Ammon's horn (tissue), 1 donor: ENCODE data around the gene SVIL.
"Not testable (repeated sequence)": the region's sequence is repeated elsewhere in the genome, so short reads cannot be mapped to it uniquely, and the experiment has no call there.

Experiments used
- DNase-seq: peaks from one replicate; pipeline ENCODE4 v3.0.0-alpha.2; 2016; ENCODE audit warnings: low spot score

The SVIL gene

GRCh38 chr10:29575098-29575455, 59.7 kb downstream of the SVIL start:
- DNase-seq: no peak

DNA sequence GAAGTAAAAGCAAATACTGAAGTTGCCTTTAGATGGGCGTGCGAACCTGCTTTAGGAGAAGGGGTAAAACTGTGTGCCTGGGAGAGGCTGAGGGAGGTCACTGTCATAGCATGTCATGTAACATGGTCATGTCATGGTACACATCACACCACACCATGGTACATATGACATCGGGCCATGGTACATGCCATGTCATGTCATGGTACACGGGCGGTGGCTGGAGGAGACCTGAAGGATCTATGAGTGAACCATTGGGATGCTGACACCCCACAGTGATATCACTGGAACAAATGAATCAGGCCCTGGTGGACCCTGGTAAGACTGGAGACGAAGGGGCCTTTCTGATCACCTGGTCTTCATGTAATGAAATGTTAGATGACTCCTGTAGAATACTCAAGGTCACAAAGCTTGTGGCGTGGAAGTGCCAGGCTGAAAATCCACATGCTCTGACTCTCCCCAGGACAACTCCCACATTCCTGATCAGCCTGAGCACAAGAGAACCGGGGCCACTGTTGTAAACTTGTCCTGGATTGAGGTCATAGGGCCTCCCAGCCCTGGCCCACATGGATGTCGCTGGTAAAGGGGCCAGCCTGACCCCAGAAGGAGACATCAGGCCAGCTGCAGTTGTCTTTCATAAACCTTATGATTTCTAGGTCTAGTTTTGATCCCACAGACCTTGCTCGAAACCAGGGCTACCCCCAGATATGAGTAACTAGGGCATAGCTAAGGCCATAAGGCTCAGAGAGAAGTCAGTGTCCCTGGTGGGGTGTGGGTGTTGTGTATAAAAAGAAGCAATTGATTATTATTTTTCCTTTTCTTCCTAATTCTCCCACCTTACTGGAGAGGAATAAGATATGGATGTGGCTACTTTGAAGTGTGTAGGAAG, 60.3 kb downstream of the SVIL start:
- not testable (repeated sequence) for DNase-seq

GRCh38 chr10:29570248-29570647, 64.5 kb downstream of the SVIL start:
- DNase-seq: not testable (repeated sequence)

DNA sequence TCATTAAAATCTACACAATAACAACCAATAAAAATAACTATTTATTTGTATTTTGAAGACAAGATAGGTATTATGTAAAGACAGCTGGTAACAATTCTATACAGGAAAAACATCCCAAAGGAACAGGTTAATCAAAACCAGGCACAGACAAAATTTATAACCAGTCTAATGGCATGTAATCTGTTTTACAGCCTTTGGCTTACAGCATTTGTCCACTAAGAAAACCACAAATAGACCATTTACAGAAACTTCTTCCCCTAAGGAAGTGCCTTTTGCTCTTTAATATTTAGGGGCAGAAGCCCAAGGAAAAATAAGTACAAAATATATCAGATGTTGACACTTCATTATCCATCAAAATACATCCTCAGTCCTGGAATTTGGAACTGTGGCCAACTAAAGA, 65.0 kb downstream of the SVIL start:
- no peak for DNase-seq

DNA sequence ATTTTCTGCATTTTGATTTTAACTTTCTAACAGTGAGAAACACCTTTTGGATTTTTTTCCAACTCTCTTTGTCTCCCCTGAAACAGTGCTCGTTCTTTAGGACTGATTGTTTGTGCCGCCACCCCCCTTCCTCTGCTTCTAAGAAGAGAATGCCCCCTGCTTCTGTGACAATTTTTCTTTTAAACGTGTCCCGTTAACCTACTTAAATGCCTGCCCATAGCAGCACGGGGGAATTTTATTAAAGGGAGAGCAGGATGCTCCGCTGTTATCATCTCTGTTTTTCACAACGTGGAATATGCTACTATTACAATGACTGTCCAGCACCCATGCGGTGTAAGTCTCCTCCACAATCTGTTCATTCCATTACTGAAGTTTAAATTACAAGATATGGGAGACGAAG, 67.8 kb downstream of the SVIL start:
- no peak for DNase-seq

- not testable (repeated sequence) for DNase-seq
These were observed 68.6 kb downstream of the SVIL start for GRCh38 chr10:29566209-29566608.

- DNase-seq: no peak
These were observed 71.2 kb downstream of the SVIL start for GRCh38 chr10:29563420-29564035.

DNA sequence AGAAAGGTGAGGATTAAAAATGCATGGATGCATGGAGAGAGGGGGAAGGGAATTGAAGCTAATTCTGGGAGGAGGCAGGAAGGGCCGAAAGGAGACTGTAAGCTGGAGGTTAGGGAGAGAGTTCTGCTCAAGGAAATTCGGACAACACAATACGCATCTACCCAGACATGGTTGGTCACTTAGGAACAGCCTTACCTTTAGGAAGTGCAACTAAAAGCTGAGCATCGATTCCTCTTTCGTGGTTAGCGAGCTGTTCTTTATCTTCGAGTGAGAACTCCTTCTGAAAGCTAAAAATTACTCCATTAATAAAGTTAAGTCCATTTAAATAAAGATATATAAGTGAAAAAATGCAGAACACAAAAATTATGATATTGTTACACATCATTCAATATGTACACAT, 71.8 kb downstream of the SVIL start:
- DNase-seq: not testable (repeated sequence)

- DNase-seq: no peak
These were observed 74.8 kb downstream of the SVIL start for GRCh38 chr10:29559996-29560395.

GRCh38 chr10:29557665-29558064, 77.1 kb downstream of the SVIL start:
- no peak for DNase-seq

GRCh38 chr10:29555746-29556481, 78.9 kb downstream of the SVIL start:
- no peak for DNase-seq

- no peak for DNase-seq
These were observed 79.6 kb downstream of the SVIL start for GRCh38 chr10:29555091-29555745.

DNA sequence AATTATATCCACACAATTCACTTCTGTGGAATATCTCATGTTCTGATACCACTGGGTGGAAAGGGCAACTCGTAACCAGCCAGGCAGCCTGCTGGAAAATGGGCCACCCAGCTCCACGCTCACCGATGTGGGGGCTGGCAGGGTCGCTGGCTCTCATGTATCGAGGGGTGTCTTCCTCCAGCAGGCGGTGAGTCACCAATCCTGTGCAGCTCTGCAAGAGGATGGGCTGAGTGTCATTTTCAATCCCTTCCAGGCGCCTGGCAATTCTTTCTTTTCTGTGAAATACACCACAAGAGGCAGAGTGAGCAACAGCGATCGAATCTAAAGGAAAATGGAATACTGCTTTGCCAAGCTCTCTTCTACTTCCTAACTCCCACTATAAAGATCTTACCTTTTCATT, 80.1 kb downstream of the SVIL start:
- no peak for DNase-seq

GRCh38 chr10:29553544-29554250, 81.1 kb downstream of the SVIL start:
- DNase-seq: no peak

GRCh38 chr10:29553116-29553515, 81.7 kb downstream of the SVIL start:
- not testable (repeated sequence) for DNase-seq

GRCh38 chr10:29549493-29549892, 85.3 kb downstream of the SVIL start:
- DNase-seq: not testable (repeated sequence)

DNA sequence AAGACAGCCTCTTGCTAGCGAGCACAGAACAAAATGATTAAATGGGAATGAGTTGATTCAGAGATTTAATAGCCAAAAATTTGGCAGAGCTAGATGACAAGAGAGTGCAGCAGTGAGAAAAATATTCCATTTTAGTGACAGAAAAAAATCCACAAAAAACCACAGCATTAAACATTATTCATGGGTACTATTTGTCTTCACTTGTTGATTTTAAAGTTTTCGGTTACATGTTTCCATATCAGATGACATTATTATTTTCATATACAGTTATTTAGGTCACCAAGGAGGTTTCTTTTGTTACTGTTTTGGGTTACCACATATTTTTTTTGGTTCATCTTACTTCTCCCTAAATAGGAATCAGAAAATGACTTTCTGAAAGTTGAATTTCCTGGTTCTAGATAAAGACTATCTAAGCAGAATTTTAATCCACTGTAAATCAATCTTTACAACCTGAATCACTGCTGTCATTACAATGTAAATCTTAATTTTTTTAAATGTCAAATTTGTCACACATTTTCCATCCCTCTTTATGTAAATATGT, 87.9 kb downstream of the SVIL start:
- no peak for DNase-seq

- DNase-seq: no peak
These were observed 89.6 kb downstream of the SVIL start for GRCh38 chr10:29545122-29545521.

DNA sequence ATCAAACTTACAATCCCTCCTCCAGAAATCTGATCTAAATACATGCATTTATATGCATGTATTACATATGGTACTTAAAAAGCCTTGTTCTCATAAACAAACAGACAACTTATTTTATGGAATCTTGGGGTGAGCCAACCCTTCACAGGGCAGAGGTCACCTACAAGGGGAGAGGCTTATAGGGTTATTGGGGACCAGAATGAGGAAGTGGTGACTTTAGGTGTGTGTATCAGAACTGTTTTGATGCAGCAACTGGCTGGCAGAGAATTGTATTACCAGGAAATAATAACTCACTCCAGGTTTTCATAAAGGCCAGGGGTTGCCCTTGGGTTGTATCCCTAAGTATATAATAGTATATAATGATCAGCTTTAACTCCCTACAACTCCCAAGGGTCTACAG, 91.1 kb downstream of the SVIL start:
- DNase-seq: no peak

DNA sequence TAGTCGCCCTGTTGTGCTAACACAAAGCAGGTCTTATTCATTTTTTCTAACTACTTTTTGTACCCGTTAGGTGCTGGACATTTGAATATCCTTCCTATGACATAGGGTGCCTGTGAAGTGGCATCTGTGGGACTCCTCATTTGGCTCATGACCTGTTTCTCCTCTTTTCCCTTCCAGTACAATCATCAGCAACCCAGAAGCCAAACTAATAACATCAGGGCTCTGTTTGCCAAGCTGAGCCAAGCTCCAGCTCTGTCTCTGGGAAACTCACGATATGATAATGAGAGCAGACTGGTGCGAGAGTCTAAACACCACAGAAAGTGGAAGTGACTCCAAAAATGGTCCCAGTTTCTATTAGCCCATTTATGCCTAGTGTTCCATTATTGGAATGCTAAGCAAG, 92.0 kb downstream of the SVIL start:
- no peak for DNase-seq

GRCh38 chr10:29541422-29542210, 93.2 kb downstream of the SVIL start:
- no peak for DNase-seq
